Measurements from ENCODE around the gene FMN2. TPM values are rescaled to one million over a fixed set of nuclear protein-coding genes. Genes with fewer than 3 reads are reported as not detected.

The FMN2 gene
- total RNA-seq, 1 donor from 2014 or later = 0.52 TPM

GRCh38 chr1:240242601-240243144 lies 151.0 kb downstream of the FMN2 start:
- DNase-seq (no peak), ATAC-seq (no peak)
- Histone ChIP-seq H3K36me3 (no peaks in the 10 kb centered on the region), H3K4me1 (no peaks in the 10 kb centered on the region), H3K27me3 (no peaks in the 10 kb centered on the region), H3K9me3 (no peaks in the 10 kb centered on the region), H3K4me3 (no peak overlapping the region), H3K27ac (no peak overlapping the region)
- intact Hi-C loops (cut with DNase I) = no loop called here
- no peak for TF ChIP-seq CTCF (IDR thresholded peaks at IDR 0.05)

- DNase-seq (no peak), ATAC-seq (no peak)
- Histone ChIP-seq H3K27ac (no peak overlapping the region), H3K27me3 (no peaks in the 10 kb centered on the region), H3K4me3 (no peak overlapping the region), H3K9me3 (no peaks in the 10 kb centered on the region), H3K4me1 (no peaks in the 10 kb centered on the region), H3K36me3 (no peaks in the 10 kb centered on the region)
- intact Hi-C loops (cut with DNase I) = no loop called here
- TF ChIP-seq CTCF (IDR thresholded peaks at IDR 0.05) = no peak
These were observed 153.4 kb downstream of the FMN2 start for GRCh38 chr1:240244968-240245628.

- intact Hi-C loops (cut with DNase I) = no loop called here
- Histone ChIP-seq H3K9me3 (no peaks in the 10 kb centered on the region), H3K27ac (no peak overlapping the region), H3K27me3 (no peaks in the 10 kb centered on the region), H3K36me3 (no peaks in the 10 kb centered on the region), H3K4me1 (no peaks in the 10 kb centered on the region), H3K4me3 (no peak overlapping the region)
- ATAC-seq = no peak
- DNase-seq = no peak
- TF ChIP-seq CTCF (IDR thresholded peaks at IDR 0.05) = no peak
These were observed 153.9 kb downstream of the FMN2 start for GRCh38 chr1:240245629-240246020.

- intact Hi-C loops (cut with DNase I) = no loop called here
- Histone ChIP-seq H3K4me3 (no peak overlapping the region), H3K36me3 (no peaks in the 10 kb centered on the region), H3K27ac (no peak overlapping the region), H3K4me1 (no peaks in the 10 kb centered on the region), H3K27me3 (no peaks in the 10 kb centered on the region), H3K9me3 (no peaks in the 10 kb centered on the region)
- no peak for ATAC-seq
- TF ChIP-seq CTCF (IDR thresholded peaks at IDR 0.05) = no peak
- no peak for DNase-seq
These were observed 156.2 kb downstream of the FMN2 start for GRCh38 chr1:240247899-240248298.

- Histone ChIP-seq H3K9me3 (no peaks in the 10 kb centered on the region), H3K27me3 (no peaks in the 10 kb centered on the region), H3K4me1 (no peaks in the 10 kb centered on the region), H3K27ac (no peak overlapping the region), H3K36me3 (no peaks in the 10 kb centered on the region), H3K4me3 (no peak overlapping the region)
- ATAC-seq (peak; percentile 14), DNase-seq (no peak)
- TF ChIP-seq CTCF (IDR thresholded peaks at IDR 0.05) = no peak
- intact Hi-C loops (cut with DNase I) = no loop called here
These were observed 162.3 kb downstream of the FMN2 start for GRCh38 chr1:240254006-240254405.
